Upper lobe of left lung (tissue), 6 donors: Measurements from ENCODE around the gene DHRS7B. TPM values are rescaled to one million over a fixed set of nuclear protein-coding genes. Genes with fewer than 3 reads are reported as not detected.
"Not testable (repeated sequence)": the region's sequence is repeated elsewhere in the genome, so short reads cannot be mapped to it uniquely, and the experiment has no call there.

ENCODE experiments used
- ATAC-seq, 2 donors: fragments of 200-7000 bp; cut with Tn5 transposase; one replicate each; pipeline ENCODE4 v1.9.1; 2022; ENCODE audit warnings: mild to moderate bottlenecking in 2 of 2, moderate library complexity in 2 of 2; ENCODE audit not compliant: low FRiP score in 2 of 2
- DNase-seq, 2 donors: peaks; one replicate each; pipeline ENCODE4 v3.0.0-alpha.2; 2019 to 2020
- H3K27ac ChIP-seq, 4 donors: fragments of 200-600 bp; sonication (generic); one replicate each; pipeline ENCODE4 v1.5.1; 2016 to 2019
- H3K27me3 ChIP-seq, 4 donors: fragments of 200-600 bp; sonication (generic); one replicate each; pipeline ENCODE4 v1.5.1; 2017 to 2019
- H3K36me3 ChIP-seq, 4 donors: fragments of 200-600 bp; sonication (generic); one replicate each; pipeline ENCODE4 v1.5.1; 2016 to 2019
- H3K4me1 ChIP-seq, 4 donors: fragments of 200-600 bp; sonication (generic); one replicate each; pipeline ENCODE4 v1.5.1; 2018 to 2019
- H3K4me3 ChIP-seq, 4 donors: fragments of 200-600 bp; sonication (generic); one replicate each; pipeline ENCODE4 v1.5.1; 2017 to 2019; ENCODE audit warnings: mild to moderate bottlenecking in 2 of 4, moderate library complexity in 1 of 4
- H3K9me3 ChIP-seq, 4 donors: fragments of 200-600 bp; sonication (generic); one replicate each; pipeline ENCODE4 v1.5.1; 2018 to 2019
- CTCF ChIP-seq, 6 experiments: fragments of 450-650 bp in 4 of 6; fragments of 200-600 bp in 2 of 6; sonication (generic) in 2 of 6; IDR thresholded peaks; one replicate each; pipeline ENCODE4 v1.5.1; 2016 to 2019; ENCODE audit warnings: antibody characterized with exemption in 6 of 6
- EP300 ChIP-seq, 4 donors: sonication (generic); formaldehyde crosslinking; IDR thresholded peaks; one replicate each; pipeline ENCODE4 v1.5.1; 2017; ENCODE audit warnings: antibody characterized with exemption in 4 of 4, control low read depth in 2 of 4
- POLR2A ChIP-seq, 4 donors: fragments of 450-650 bp; IDR thresholded peaks; one replicate each; pipeline ENCODE4 v1.5.1; 2016 to 2017; ENCODE audit warnings: antibody characterized with exemption in 4 of 4, mild to moderate bottlenecking in 2 of 4
- POLR2AphosphoS5 ChIP-seq, 2 donors: sonication (generic); formaldehyde crosslinking; IDR thresholded peaks; one replicate each; pipeline ENCODE4 v1.5.1; 2017; ENCODE audit warnings: antibody characterized with exemption in 2 of 2
- WGBS, 2 donors: methylation state at CpG; one replicate each; pipeline ENCODE4 v1.1.5; 2017 to 2018; 5-methylcytosine and 5-hydroxymethylcytosine counted together
- total RNA-seq, 6 donors: library from RNA; depleted of rRNA in 4 of 6; stranded (reverse); fragments of >200 nt in 4 of 6; gene quantifications; one replicate each; pipeline versions ENCODE4 v1.1.0 to v1.2.1, GENCODE V29; 2016 to 2021
- donor health status: DM: no; HTN: no; CAD: no; lungs with moderate emphysema.
- donor health status: DM: no; HTN: yes; CAD: no; lungs with severe emphysema.

Gene DHRS7B
- 10 to 100 TPM; 16.8 to 47.2 (median 30.2) TPM for total RNA-seq

DNA sequence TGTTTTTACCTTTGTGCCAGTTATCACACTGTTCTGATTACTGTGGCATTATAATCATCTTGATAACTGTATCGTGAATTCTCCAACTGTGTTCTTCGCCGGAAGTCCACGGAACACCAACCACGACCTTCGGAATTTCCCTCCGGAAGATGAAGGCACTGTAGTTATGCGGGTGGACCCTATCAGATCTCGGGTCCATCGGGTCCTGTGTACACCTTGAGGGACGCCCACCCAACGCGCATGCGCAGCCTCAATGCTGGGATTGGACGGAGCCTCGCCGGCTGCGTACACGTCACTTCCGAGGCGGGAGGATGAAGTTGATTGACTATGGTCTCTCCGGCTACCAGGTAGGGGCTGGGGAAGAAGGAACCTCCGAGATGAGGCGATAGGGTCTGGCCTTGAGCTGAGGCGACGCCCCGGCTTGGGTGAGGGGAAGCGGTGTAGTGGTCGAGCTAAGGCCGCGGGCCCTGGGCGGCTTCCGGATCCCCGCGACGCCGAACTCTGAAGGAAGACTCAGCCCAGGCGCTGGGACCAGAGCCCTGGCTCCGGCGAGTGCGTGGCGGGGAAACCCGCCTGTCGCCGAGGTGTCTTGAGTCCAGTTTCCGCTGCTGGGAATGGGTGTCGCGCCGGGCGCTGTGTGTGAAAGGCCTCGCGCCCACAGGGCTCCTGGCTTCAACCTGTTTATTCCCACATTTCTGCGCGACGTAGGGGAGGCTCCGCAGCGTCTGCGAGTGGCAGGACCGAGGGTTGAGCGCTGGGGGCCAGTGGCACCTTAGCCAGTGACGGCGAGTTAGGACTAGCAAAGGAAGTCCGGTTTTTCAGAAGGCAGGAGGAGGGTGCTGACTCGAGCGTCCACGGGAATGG, at the start of gene DHRS7B:
Gene DHRS7B, plus strand, starts transcription at position 320 of the 864 bp plus-strand sequence. Its CDS starts 8 bp downstream, at position 328.
- peak within 1 kb of the TSS; percentile 46 to 82 (median 70) for H3K4me3 ChIP-seq
- ATAC-seq: peak; percentile 96 to 98
- no peaks in the 10 kb centered on the region for H3K36me3 ChIP-seq
- H3K9me3 ChIP-seq: no peaks in the 10 kb centered on the region
- WGBS, 2 donors: 0 to 1% methylated on average over 27 to 55 of the region's 66 CpGs
- DNase-seq: peak; percentile 95 to 96
- peaks cover 12 to 32% (median 19%) of the 10 kb centered on the region in 4 donors for H3K4me1 ChIP-seq
- TF ChIP-seq CTCF (IDR thresholded peaks at IDR 0.05): peak in 1 of 6 experiments; percentile 18
- TF ChIP-seq POLR2A (IDR thresholded peaks at IDR 0.05): peak in 3 of 4 donors; percentile 58 to 84 (median 75)
- peak; percentile 76 to 93 for TF ChIP-seq POLR2AphosphoS5 (IDR thresholded peaks at IDR 0.05)
- TF ChIP-seq EP300 (IDR thresholded peaks at IDR 0.05): peak in 1 of 4 donors; percentile 10
- no peaks in the 10 kb centered on the region for H3K27me3 ChIP-seq
- peak within 1 kb of the TSS; percentile 91 to 96 (median 94) for H3K27ac ChIP-seq

DNA sequence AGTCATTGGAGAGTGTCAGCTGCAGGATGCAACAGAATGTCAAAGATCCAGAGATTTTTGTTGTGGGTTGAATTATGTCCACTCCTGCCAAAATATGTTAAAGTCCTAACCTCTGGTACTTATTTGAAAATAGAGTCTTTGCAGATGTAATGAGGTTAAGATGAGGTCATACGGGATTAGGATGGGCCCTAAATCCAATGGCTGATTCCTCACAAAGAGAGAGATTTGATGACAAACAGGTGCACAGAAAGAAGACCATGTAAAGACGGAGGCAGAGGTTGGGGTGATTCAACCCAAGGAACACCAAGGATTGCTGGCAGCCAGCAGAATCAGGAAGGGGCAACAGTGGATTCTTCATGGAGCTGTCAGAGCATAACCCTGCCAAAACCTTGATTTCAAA, 49.5 kb upstream of the DHRS7B start:
- WGBS, 2 donors: 80 to 84% methylated on average over 2 of the region's 2 CpGs
- H3K36me3 ChIP-seq: no peaks in the 10 kb centered on the region
- H3K27me3 ChIP-seq: no peaks in the 10 kb centered on the region
- DNase-seq (no peak), ATAC-seq (no peak)
- no peaks in the 10 kb centered on the region for H3K4me1 ChIP-seq
- no peak for TF ChIP-seq EP300 (IDR thresholded peaks at IDR 0.05)
- TF ChIP-seq CTCF (IDR thresholded peaks at IDR 0.05): no peak
- no peak for TF ChIP-seq POLR2AphosphoS5 (IDR thresholded peaks at IDR 0.05)
- TF ChIP-seq POLR2A (IDR thresholded peaks at IDR 0.05): no peak
- H3K9me3 ChIP-seq: no peaks in the 10 kb centered on the region
- H3K27ac ChIP-seq: no peak overlapping the region
- no peak overlapping the region for H3K4me3 ChIP-seq

- Histone ChIP-seq H3K9me3 (no peaks in the 10 kb centered on the region), H3K27ac (no peak overlapping the region), H3K4me1 (no peaks in the 10 kb centered on the region), H3K36me3 (no peaks in the 10 kb centered on the region), H3K27me3 (no peaks in the 10 kb centered on the region), H3K4me3 (no peak overlapping the region)
- WGBS, 2 donors: 61 to 63% methylated on average over 11 of the region's 11 CpGs
- no peak for TF ChIP-seq EP300 (IDR thresholded peaks at IDR 0.05)
- no peak for TF ChIP-seq POLR2A (IDR thresholded peaks at IDR 0.05)
- no peak for TF ChIP-seq CTCF (IDR thresholded peaks at IDR 0.05)
- no peak for TF ChIP-seq POLR2AphosphoS5 (IDR thresholded peaks at IDR 0.05)
- ATAC-seq: no peak
- no peak for DNase-seq
These were observed 48.6 kb upstream of the DHRS7B start for GRCh38 chr17:21078016-21078780.

DNA sequence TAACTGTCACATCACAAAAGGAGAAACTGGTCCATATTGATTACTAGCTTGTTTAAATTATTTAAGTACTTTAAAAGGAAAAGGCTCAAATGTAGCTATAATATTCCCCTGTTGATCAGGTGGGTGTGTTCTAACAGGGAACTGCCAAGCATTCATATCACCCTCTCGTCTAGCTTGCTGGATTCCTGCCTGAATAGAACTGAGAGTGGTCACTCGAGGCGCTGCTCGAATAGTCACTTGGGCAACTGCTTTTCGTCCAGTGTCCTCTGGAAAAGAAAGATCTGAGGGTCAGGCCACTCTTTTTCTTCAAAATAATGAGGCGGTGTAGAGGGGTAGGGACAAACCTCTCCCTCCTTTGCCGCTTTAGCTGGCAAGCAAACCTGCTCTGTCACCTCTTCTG, 47.6 kb upstream of the DHRS7B start:
- no peaks in the 10 kb centered on the region for H3K4me1 ChIP-seq
- no peak overlapping the region for H3K27ac ChIP-seq
- H3K36me3 ChIP-seq: no peaks in the 10 kb centered on the region
- H3K27me3 ChIP-seq: no peaks in the 10 kb centered on the region
- no peak overlapping the region for H3K4me3 ChIP-seq
- no peak for TF ChIP-seq POLR2A (IDR thresholded peaks at IDR 0.05)
- no peak for TF ChIP-seq POLR2AphosphoS5 (IDR thresholded peaks at IDR 0.05)
- no peak for ATAC-seq
- WGBS, 2 donors: 67 to 78% methylated on average over 7 of the region's 7 CpGs
- H3K9me3 ChIP-seq: no peaks in the 10 kb centered on the region
- DNase-seq: no peak

DNA sequence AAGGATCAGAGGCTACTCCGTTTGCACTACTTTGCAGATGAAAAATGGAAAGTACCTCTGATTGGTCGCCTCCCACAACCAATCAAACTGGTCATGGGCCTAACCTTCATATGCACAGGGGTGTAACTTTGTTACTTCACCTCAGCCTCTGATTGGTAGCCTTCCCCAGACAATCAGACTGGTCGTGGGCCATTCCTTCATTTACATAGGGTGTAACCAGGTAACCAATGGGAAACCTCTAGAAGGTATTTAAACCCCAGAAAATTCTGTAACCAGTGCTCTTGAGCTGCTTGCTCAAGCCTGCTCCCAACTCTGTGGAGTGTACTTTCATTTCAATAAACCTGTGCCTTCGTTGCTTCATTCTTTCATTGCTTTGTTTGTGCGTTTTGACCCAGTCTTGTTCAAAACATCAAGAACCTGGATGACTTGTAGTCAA, 44.7 kb upstream of the DHRS7B start:
- DNase-seq (no peak), ATAC-seq (no peak)
- Histone ChIP-seq H3K4me3 (no peak overlapping the region), H3K27me3 (no peaks in the 10 kb centered on the region), H3K27ac (no peak overlapping the region), H3K36me3 (no peaks in the 10 kb centered on the region), H3K4me1 (no peaks in the 10 kb centered on the region), H3K9me3 (no peaks in the 10 kb centered on the region)
- 73 to 80% methylated on average over 5 of the region's 5 CpGs for WGBS, 2 donors
- TF ChIP-seq CTCF (IDR thresholded peaks at IDR 0.05) (no peak), EP300 (IDR thresholded peaks at IDR 0.05) (no peak), POLR2A (IDR thresholded peaks at IDR 0.05) (no peak), POLR2AphosphoS5 (IDR thresholded peaks at IDR 0.05) (no peak)

DNA sequence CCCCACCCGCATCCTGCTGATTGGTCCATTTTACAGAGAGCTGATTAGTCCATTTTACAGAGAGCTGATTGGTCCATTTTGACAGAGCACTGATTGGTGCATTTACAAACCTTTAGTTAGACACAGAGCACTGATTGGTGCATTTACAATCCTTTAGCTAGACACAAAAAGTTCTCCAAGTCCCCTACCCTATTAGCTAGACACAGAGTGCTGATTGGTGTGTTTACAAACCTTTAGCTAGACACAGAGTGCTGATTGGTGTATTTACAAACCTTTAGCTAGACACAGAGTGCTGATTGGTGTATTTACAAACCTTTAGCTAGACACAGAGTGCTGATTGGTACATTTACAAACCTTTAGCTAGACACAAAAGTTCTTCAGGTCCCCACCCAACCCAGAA, 41.5 kb upstream of the DHRS7B start:
- H3K4me3 ChIP-seq, H3K27ac ChIP-seq, H3K27me3 ChIP-seq, H3K9me3 ChIP-seq, DNase-seq, H3K4me1 ChIP-seq, ATAC-seq, H3K36me3 ChIP-seq: not testable (repeated sequence)
- 95 to 100% methylated on average over 1 of the region's 1 CpG for WGBS, 2 donors
